ENCODE results near the gene STK24.
"Not testable (repeated sequence)": the region's sequence is repeated elsewhere in the genome, so short reads cannot be mapped to it uniquely, and the experiment has no call there.

Gene STK24

GRCh38 chr13:98595134-98595533, 18.2 kb upstream of the STK24 start:
- Histone ChIP-seq H3K27ac (ENCODE audit: low read depth, low read length) (no peak overlapping the region), H3K36me3 (ENCODE audit: control insufficient read depth, insufficient read depth, low read length) (no peaks in the 10 kb centered on the region), H3K27me3 (ENCODE audit: control insufficient read depth, insufficient read depth, low read length) (no peaks in the 10 kb centered on the region), H3K4me1 (ENCODE audit: control insufficient read depth, insufficient read depth, low read length) (no peaks in the 10 kb centered on the region; the same call in 1 of the 2 replicates), H3K9me3 (ENCODE audit: control insufficient read depth, insufficient read depth, low read depth, low read length) (no peaks in the 10 kb centered on the region), H3K9ac (ENCODE audit: low read length) (no peak overlapping the region), H3K4me3 (ENCODE audit: low read depth, low read length) (no peak overlapping the region)

- Histone ChIP-seq H3K4me1 (ENCODE audit: control insufficient read depth, insufficient read depth, low read length) (no peaks in the 10 kb centered on the region), H3K27me3 (ENCODE audit: control insufficient read depth, insufficient read depth, low read length) (no peaks in the 10 kb centered on the region), H3K9me3 (ENCODE audit: control insufficient read depth, insufficient read depth, low read depth, low read length) (no peaks in the 10 kb centered on the region), H3K4me3 (ENCODE audit: low read depth, low read length) (no peak overlapping the region), H3K27ac (ENCODE audit: low read depth, low read length) (no peak overlapping the region), H3K9ac (ENCODE audit: low read length) (no peak overlapping the region), H3K36me3 (ENCODE audit: control insufficient read depth, insufficient read depth, low read length) (no peaks in the 10 kb centered on the region)
Measured at GRCh38 chr13:98592362-98592732, 15.4 kb upstream of the STK24 start.

GRCh38 chr13:98591721-98592361, 14.9 kb upstream of the STK24 start:
- Histone ChIP-seq H3K36me3 (ENCODE audit: control insufficient read depth, insufficient read depth, low read length) (no peaks in the 10 kb centered on the region), H3K9ac (ENCODE audit: low read length) (no peak overlapping the region), H3K27me3 (ENCODE audit: control insufficient read depth, insufficient read depth, low read length) (no peaks in the 10 kb centered on the region), H3K4me3 (ENCODE audit: low read depth, low read length) (no peak overlapping the region), H3K27ac (ENCODE audit: low read depth, low read length) (no peak overlapping the region), H3K4me1 (ENCODE audit: control insufficient read depth, insufficient read depth, low read length) (no peaks in the 10 kb centered on the region), H3K9me3 (ENCODE audit: control insufficient read depth, insufficient read depth, low read depth, low read length) (no peaks in the 10 kb centered on the region)

GRCh38 chr13:98590471-98590870, 13.6 kb upstream of the STK24 start:
- H3K4me3 ChIP-seq (ENCODE audit: low read depth, low read length); H3K9me3 ChIP-seq (ENCODE audit: control insufficient read depth, insufficient read depth, low read depth, low read length); H3K4me1 ChIP-seq (ENCODE audit: control insufficient read depth, insufficient read depth, low read length); H3K27me3 ChIP-seq (ENCODE audit: control insufficient read depth, insufficient read depth, low read length); H3K36me3 ChIP-seq (ENCODE audit: control insufficient read depth, insufficient read depth, low read length); H3K27ac ChIP-seq (ENCODE audit: low read depth, low read length); H3K9ac ChIP-seq (ENCODE audit: low read length): not testable (repeated sequence)

GRCh38 chr13:98589516-98589915, 12.6 kb upstream of the STK24 start:
- not testable (repeated sequence) for H3K9me3 ChIP-seq (ENCODE audit: control insufficient read depth, insufficient read depth, low read depth, low read length); H3K36me3 ChIP-seq (ENCODE audit: control insufficient read depth, insufficient read depth, low read length); H3K4me1 ChIP-seq (ENCODE audit: control insufficient read depth, insufficient read depth, low read length); H3K4me3 ChIP-seq (ENCODE audit: low read depth, low read length); H3K9ac ChIP-seq (ENCODE audit: low read length); H3K27ac ChIP-seq (ENCODE audit: low read depth, low read length); H3K27me3 ChIP-seq (ENCODE audit: control insufficient read depth, insufficient read depth, low read length)

- Histone ChIP-seq H3K27ac (ENCODE audit: low read depth, low read length) (no peak overlapping the region), H3K9me3 (ENCODE audit: control insufficient read depth, insufficient read depth, low read depth, low read length) (no peaks in the 10 kb centered on the region), H3K36me3 (ENCODE audit: control insufficient read depth, insufficient read depth, low read length) (no peaks in the 10 kb centered on the region), H3K4me1 (ENCODE audit: control insufficient read depth, insufficient read depth, low read length) (no peaks in the 10 kb centered on the region; the same call in 1 of the 2 replicates), H3K9ac (ENCODE audit: low read length) (no peak overlapping the region), H3K27me3 (ENCODE audit: control insufficient read depth, insufficient read depth, low read length) (no peaks in the 10 kb centered on the region), H3K4me3 (ENCODE audit: low read depth, low read length) (no peak overlapping the region)
Measured at GRCh38 chr13:98586400-98587345, 9.8 kb upstream of the STK24 start.

- no peaks in the 10 kb centered on the region for H3K9me3 ChIP-seq (ENCODE audit: control insufficient read depth, insufficient read depth, low read depth, low read length)
- H3K36me3 ChIP-seq (ENCODE audit: control insufficient read depth, insufficient read depth, low read length), result no peaks in the 10 kb centered on the region
- H3K27ac ChIP-seq (ENCODE audit: low read depth, low read length), result no peak overlapping the region
- H3K9ac ChIP-seq (ENCODE audit: low read length), result no peak overlapping the region
- H3K4me3 ChIP-seq (ENCODE audit: low read depth, low read length), result no peak overlapping the region
- no peaks in the 10 kb centered on the region for H3K27me3 ChIP-seq (ENCODE audit: control insufficient read depth, insufficient read depth, low read length)
- H3K4me1 ChIP-seq (ENCODE audit: control insufficient read depth, insufficient read depth, low read length), result no peaks in the 10 kb centered on the region; the same call in 1 of the 2 replicates
Measured at GRCh38 chr13:98585946-98586345, 9.0 kb upstream of the STK24 start.

- Histone ChIP-seq H3K4me1 (ENCODE audit: control insufficient read depth, insufficient read depth, low read length) (no peaks in the 10 kb centered on the region; the same call in 1 of the 2 replicates), H3K27me3 (ENCODE audit: control insufficient read depth, insufficient read depth, low read length) (no peaks in the 10 kb centered on the region), H3K9ac (ENCODE audit: low read length) (no peak overlapping the region), H3K27ac (ENCODE audit: low read depth, low read length) (no peak overlapping the region), H3K36me3 (ENCODE audit: control insufficient read depth, insufficient read depth, low read length) (no peaks in the 10 kb centered on the region), H3K9me3 (ENCODE audit: control insufficient read depth, insufficient read depth, low read depth, low read length) (no peaks in the 10 kb centered on the region), H3K4me3 (ENCODE audit: low read depth, low read length) (no peak overlapping the region)
Measured at GRCh38 chr13:98585398-98585754, 8.5 kb upstream of the STK24 start.

GRCh38 chr13:98584668-98585397, 7.9 kb upstream of the STK24 start:
- Histone ChIP-seq H3K9me3 (ENCODE audit: control insufficient read depth, insufficient read depth, low read depth, low read length) (no peaks in the 10 kb centered on the region), H3K27me3 (ENCODE audit: control insufficient read depth, insufficient read depth, low read length) (no peaks in the 10 kb centered on the region), H3K36me3 (ENCODE audit: control insufficient read depth, insufficient read depth, low read length) (no peaks in the 10 kb centered on the region), H3K4me1 (ENCODE audit: control insufficient read depth, insufficient read depth, low read length) (no peaks in the 10 kb centered on the region; the same call in 1 of the 2 replicates), H3K4me3 (ENCODE audit: low read depth, low read length) (no peak overlapping the region), H3K27ac (ENCODE audit: low read depth, low read length) (no peak overlapping the region), H3K9ac (ENCODE audit: low read length) (no peak overlapping the region)

- Histone ChIP-seq H3K9ac (ENCODE audit: low read length) (no peak overlapping the region), H3K27me3 (ENCODE audit: control insufficient read depth, insufficient read depth, low read length) (no peaks in the 10 kb centered on the region), H3K9me3 (ENCODE audit: control insufficient read depth, insufficient read depth, low read depth, low read length) (no peaks in the 10 kb centered on the region), H3K4me1 (ENCODE audit: control insufficient read depth, insufficient read depth, low read length) (peaks cover 6% of the 10 kb centered on the region), H3K4me3 (ENCODE audit: low read depth, low read length) (no peak overlapping the region), H3K27ac (ENCODE audit: low read depth, low read length) (no peak overlapping the region), H3K36me3 (ENCODE audit: control insufficient read depth, insufficient read depth, low read length) (no peaks in the 10 kb centered on the region)
Measured at GRCh38 chr13:98582947-98583346, 6.0 kb upstream of the STK24 start.
